ENCODE measurements around the gene TSPEAR.

The TSPEAR gene
- long read RNA-seq, donor 1: 0 reads
- long read RNA-seq, donor 2: 0 reads
- long read RNA-seq, donor 3: 0 reads
- long read RNA-seq, donor 4: 0 reads
- long read RNA-seq, donor 5: 0 reads
- long read RNA-seq, donor 6: 0 reads
- long read RNA-seq, donor 7: 0 reads
- long read RNA-seq, donor 8, partial matches to known transcripts: 0 of 1 reads
- long read RNA-seq, donor 8, other reads (novel, unspliced or antisense): 0 of 1 reads

GRCh38 chr21:44711327-44712202 lies at the start of gene TSPEAR:
TSS of gene TSPEAR (minus strand) at chr21:44711572. CDS start at chr21:44711514, 58 bp downstream.
- peak; percentile 59 for DNase-seq

GRCh38 chr21:44760376-44760775 lies 49.0 kb upstream of the TSPEAR start:
- no peak for DNase-seq

GRCh38 chr21:44759628-44760285 lies 48.4 kb upstream of the TSPEAR start:
- DNase-seq: no peak

GRCh38 chr21:44758781-44759627 lies 47.6 kb upstream of the TSPEAR start:
- no peak for DNase-seq

GRCh38 chr21:44758141-44758561 lies 46.8 kb upstream of the TSPEAR start:
- DNase-seq: no peak

GRCh38 chr21:44757731-44758130 lies 46.4 kb upstream of the TSPEAR start:
- no peak for DNase-seq

GRCh38 chr21:44756423-44757185 lies 45.2 kb upstream of the TSPEAR start:
- DNase-seq: no peak

GRCh38 chr21:44755227-44755626 lies 43.9 kb upstream of the TSPEAR start:
- no peak for DNase-seq

- DNase-seq: no peak
Observed at GRCh38 chr21:44753357-44753756, 42.0 kb upstream of the TSPEAR start.

- peak; percentile 35 for DNase-seq
Observed at GRCh38 chr21:44752671-44753235, 41.4 kb upstream of the TSPEAR start.

- DNase-seq: no peak
Observed at GRCh38 chr21:44751799-44752636, 40.6 kb upstream of the TSPEAR start.

- peak; percentile 26 for DNase-seq
Observed at GRCh38 chr21:44751186-44751798, 39.9 kb upstream of the TSPEAR start.

- DNase-seq: no peak
Observed at GRCh38 chr21:44750675-44751025, 39.3 kb upstream of the TSPEAR start.

GRCh38 chr21:44749759-44750674 lies 38.6 kb upstream of the TSPEAR start:
- no peak for DNase-seq

- no peak for DNase-seq
Observed at GRCh38 chr21:44749116-44749758, 37.9 kb upstream of the TSPEAR start.

GRCh38 chr21:44748621-44749020 lies 37.2 kb upstream of the TSPEAR start:
- no peak for DNase-seq

GRCh38 chr21:44742418-44743153 lies 31.2 kb upstream of the TSPEAR start:
- DNase-seq: no peak

All from right kidney (tissue), 9 donors.